ENCODE measurements around the gene ALKBH3. TPM values are rescaled to one million over a fixed set of nuclear protein-coding genes. Genes with fewer than 3 reads are reported as not detected.

Gene ALKBH3
- total RNA-seq, 1 experiment from 2014 or later, result 36.7 TPM

DNA sequence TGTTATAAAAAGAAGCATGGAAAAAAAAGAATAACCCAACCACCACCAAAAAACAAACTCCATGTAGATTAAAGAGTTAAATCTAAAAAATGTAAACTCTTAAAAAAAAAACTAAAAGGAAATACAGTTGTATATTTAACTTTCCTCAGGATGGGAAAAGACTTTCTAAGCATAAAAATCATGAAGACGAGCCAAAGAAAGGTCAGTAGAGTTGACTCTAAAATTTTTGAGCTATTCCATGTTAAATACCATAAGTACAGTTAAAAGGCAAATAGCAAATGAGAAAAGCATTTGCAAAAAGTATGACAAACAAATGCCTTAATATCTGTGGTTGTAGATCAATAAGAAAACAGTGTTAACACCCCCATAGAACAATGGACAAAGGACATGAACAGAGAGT lies 33.8 kb downstream of the ALKBH3 start:
- H4K20me1 ChIP-seq (ENCODE audit: insufficient read depth), result no peaks in the 10 kb centered on the region
- ChIA-PET RAD21 (ENCODE audit: low non-redundant PET in 1 of 2, low total read pairs in 2 of 2, uncharacterized antibody in 2 of 2, unreplicated experiment in 2 of 2) (no interaction called here), CTCF (no interaction called here), POLR2A (no interaction called here)
- no peaks in the 10 kb centered on the region for H3K79me2 ChIP-seq (ENCODE audit: insufficient read depth, low read length)
- no peak overlapping the region for H3K4me3 ChIP-seq (replicated peaks in 1 of 2; ENCODE audit: low read depth in 1 of 2, low read length in 2 of 2)
- no peak overlapping the region for H3K27ac ChIP-seq (ENCODE audit: low read depth, low read length)
- no peak overlapping the region for H2AFZ ChIP-seq (ENCODE audit: low read depth, low read length, poor library complexity, severe bottlenecking)
- TF ChIP-seq, protein P1, sequence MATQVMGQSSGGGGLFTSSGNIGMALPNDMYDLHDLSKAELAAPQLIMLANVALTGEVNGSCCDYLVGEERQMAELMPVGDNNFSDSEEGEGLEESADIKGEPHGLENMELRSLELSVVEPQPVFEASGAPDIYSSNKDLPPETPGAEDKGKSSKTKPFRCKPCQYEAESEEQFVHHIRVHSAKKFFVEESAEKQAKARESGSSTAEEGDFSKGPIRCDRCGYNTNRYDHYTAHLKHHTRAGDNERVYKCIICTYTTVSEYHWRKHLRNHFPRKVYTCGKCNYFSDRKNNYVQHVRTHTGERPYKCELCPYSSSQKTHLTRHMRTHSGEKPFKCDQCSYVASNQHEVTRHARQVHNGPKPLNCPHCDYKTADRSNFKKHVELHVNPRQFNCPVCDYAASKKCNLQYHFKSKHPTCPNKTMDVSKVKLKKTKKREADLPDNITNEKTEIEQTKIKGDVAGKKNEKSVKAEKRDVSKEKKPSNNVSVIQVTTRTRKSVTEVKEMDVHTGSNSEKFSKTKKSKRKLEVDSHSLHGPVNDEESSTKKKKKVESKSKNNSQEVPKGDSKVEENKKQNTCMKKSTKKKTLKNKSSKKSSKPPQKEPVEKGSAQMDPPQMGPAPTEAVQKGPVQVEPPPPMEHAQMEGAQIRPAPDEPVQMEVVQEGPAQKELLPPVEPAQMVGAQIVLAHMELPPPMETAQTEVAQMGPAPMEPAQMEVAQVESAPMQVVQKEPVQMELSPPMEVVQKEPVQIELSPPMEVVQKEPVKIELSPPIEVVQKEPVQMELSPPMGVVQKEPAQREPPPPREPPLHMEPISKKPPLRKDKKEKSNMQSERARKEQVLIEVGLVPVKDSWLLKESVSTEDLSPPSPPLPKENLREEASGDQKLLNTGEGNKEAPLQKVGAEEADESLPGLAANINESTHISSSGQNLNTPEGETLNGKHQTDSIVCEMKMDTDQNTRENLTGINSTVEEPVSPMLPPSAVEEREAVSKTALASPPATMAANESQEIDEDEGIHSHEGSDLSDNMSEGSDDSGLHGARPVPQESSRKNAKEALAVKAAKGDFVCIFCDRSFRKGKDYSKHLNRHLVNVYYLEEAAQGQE (IDR thresholded peaks at IDR 0.05; ENCODE audit: low read depth), result no peak
- no peak for TF ChIP-seq SP1 (IDR thresholded peaks at IDR 0.05; ENCODE audit: low read depth)
- TF ChIP-seq, protein P2, sequence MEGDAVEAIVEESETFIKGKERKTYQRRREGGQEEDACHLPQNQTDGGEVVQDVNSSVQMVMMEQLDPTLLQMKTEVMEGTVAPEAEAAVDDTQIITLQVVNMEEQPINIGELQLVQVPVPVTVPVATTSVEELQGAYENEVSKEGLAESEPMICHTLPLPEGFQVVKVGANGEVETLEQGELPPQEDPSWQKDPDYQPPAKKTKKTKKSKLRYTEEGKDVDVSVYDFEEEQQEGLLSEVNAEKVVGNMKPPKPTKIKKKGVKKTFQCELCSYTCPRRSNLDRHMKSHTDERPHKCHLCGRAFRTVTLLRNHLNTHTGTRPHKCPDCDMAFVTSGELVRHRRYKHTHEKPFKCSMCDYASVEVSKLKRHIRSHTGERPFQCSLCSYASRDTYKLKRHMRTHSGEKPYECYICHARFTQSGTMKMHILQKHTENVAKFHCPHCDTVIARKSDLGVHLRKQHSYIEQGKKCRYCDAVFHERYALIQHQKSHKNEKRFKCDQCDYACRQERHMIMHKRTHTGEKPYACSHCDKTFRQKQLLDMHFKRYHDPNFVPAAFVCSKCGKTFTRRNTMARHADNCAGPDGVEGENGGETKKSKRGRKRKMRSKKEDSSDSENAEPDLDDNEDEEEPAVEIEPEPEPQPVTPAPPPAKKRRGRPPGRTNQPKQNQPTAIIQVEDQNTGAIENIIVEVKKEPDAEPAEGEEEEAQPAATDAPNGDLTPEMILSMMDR (IDR thresholded peaks at IDR 0.05 in 2 of 3, conservative IDR thresholded peaks at IDR 0.05 in 1 of 3; ENCODE audit: borderline replicate concordance in 1 of 3, insufficient read depth in 1 of 3, low read depth in 2 of 3, low read length in 2 of 3), result no peak
- TF ChIP-seq, protein P3, sequence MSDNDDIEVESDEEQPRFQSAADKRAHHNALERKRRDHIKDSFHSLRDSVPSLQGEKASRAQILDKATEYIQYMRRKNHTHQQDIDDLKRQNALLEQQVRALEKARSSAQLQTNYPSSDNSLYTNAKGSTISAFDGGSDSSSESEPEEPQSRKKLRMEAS (IDR thresholded peaks at IDR 0.05), result no peak
- no peaks in the 10 kb centered on the region for H3K9me2 ChIP-seq (ENCODE audit: insufficient read depth)
- no peak overlapping the region for H3K9ac ChIP-seq (ENCODE audit: low read length)
- DNase-seq (ENCODE audit: low read depth, low spot score) (no peak), ATAC-seq (no peak)
- H3K27me3 ChIP-seq (ENCODE audit: insufficient read depth, low read length), result no peaks in the 10 kb centered on the region
- intact Hi-C loops (cut with micrococcal nuclease), result no loop called here
- H3K4me1 ChIP-seq (ENCODE audit: control insufficient read depth in 1 of 2, insufficient read depth in 2 of 2, low read length in 2 of 2), result no peaks in the 10 kb centered on the region
- no peak overlapping the region for H3K4me2 ChIP-seq (ENCODE audit: low read length)
- BruUV-seq (replicated peaks), result no TSS peak
- no peaks in the 10 kb centered on the region for H3K9me3 ChIP-seq (ENCODE audit: control insufficient read depth in 1 of 2, insufficient read depth in 1 of 2, low read depth in 1 of 2, low read length in 2 of 2)
- H3K36me3 ChIP-seq (ENCODE audit: control insufficient read depth in 1 of 2, insufficient read depth in 2 of 2, low read length in 2 of 2), result no peaks in the 10 kb centered on the region
